GM23338 (cell line): ENCODE results near the gene SAPCD1. TPM values are rescaled to one million over a fixed set of nuclear protein-coding genes. Genes with fewer than 3 reads are reported as not detected.

Experiments used
- ATAC-seq: fragments of 200-7000 bp; cut with Tn5 transposase; 3 replicates; pipeline ENCODE4 v1.9.1; 2020
- DNase-seq: peaks from one replicate; pipeline ENCODE4 v3.0.0-alpha.2; 2015; ENCODE audit warnings: low spot score
- H2AFZ ChIP-seq: fragments of 200-600 bp; sonication (generic); 2 replicates; pipeline ENCODE4 v1.8.0; 2016; ENCODE audit warnings: antibody characterized with exemption, mild to moderate bottlenecking, moderate library complexity
- H3F3A ChIP-seq: fragments of 200-600 bp; sonication (generic); replicated peaks from 2 replicates; pipeline ENCODE4 v1.8.0; 2017; ENCODE audit warnings: antibody characterized with exemption, mixed run types, low read depth
- H3K27ac ChIP-seq: fragments of 200-600 bp; sonication (generic); 2 replicates; pipeline ENCODE4 v1.6.1; 2016; ENCODE audit warnings: low read depth
- H3K27me3 ChIP-seq: fragments of 200-600 bp; sonication (generic); 2 replicates; pipeline ENCODE4 v1.8.0; 2016; ENCODE audit warnings: mild to moderate bottlenecking, mixed run types, moderate library complexity; ENCODE audit not compliant: insufficient read depth
- H3K36me3 ChIP-seq: fragments of 200-600 bp; sonication (generic); 2 replicates; pipeline ENCODE4 v1.8.0; 2016; ENCODE audit warnings: mild to moderate bottlenecking; ENCODE audit not compliant: insufficient read depth
- H3K4me1 ChIP-seq: fragments of 200-600 bp; sonication (generic); 2 replicates; pipeline ENCODE4 v1.8.0; 2016; ENCODE audit warnings: mild to moderate bottlenecking, moderate library complexity; ENCODE audit not compliant: insufficient read depth
- H3K4me2 ChIP-seq: fragments of 200-600 bp; sonication (generic); 2 replicates; pipeline ENCODE4 v1.7.1; 2017; ENCODE audit warnings: mixed run types
- H3K4me3 ChIP-seq: fragments of 200-600 bp; sonication (generic); 2 replicates; pipeline ENCODE4 v1.6.1; 2016; ENCODE audit warnings: mixed run types
- H3K79me2 ChIP-seq: fragments of 200-600 bp; sonication (generic); replicated peaks from 2 replicates; pipeline ENCODE4 v1.8.0; 2017; ENCODE audit warnings: mild to moderate bottlenecking; ENCODE audit not compliant: insufficient read depth
- H3K9me2 ChIP-seq: fragments of 200-600 bp; sonication (generic); 2 replicates; pipeline ENCODE4 v1.8.0; 2017; ENCODE audit not compliant: insufficient read depth
- H4K20me1 ChIP-seq: fragments of 200-600 bp; sonication (generic); replicated peaks from 2 replicates; pipeline ENCODE4 v1.8.0; 2017; ENCODE audit warnings: mild to moderate bottlenecking; ENCODE audit not compliant: insufficient read depth
- H3K27ac Mint-ChIP-seq: 2 replicates; pipeline ENCODE4 v1.8.0; 2020; ENCODE audit warnings: inconsistent platforms, mild to moderate bottlenecking, moderate library complexity, mixed read lengths
- H3K27me3 Mint-ChIP-seq: 3 replicates; pipeline ENCODE4 v1.8.0; 2022; ENCODE audit warnings: low read depth, mild to moderate bottlenecking, moderate library complexity, mixed read lengths, inconsistent platforms; ENCODE audit not compliant: insufficient read depth, poor library complexity
- H3K36me3 Mint-ChIP-seq: 3 replicates; pipeline ENCODE4 v1.8.0; 2021; ENCODE audit warnings: low read depth, mild to moderate bottlenecking, inconsistent platforms, moderate library complexity, mixed read lengths
- H3K4me1 Mint-ChIP-seq: 3 replicates; pipeline ENCODE4 v1.8.0; 2020; ENCODE audit warnings: mild to moderate bottlenecking, inconsistent platforms, mixed read lengths
- H3K4me3 Mint-ChIP-seq: 3 replicates; pipeline ENCODE4 v1.8.0; 2021; ENCODE audit warnings: moderate library complexity, mild to moderate bottlenecking, inconsistent platforms, mixed read lengths
- H3K9me3 Mint-ChIP-seq: 3 replicates; pipeline ENCODE4 v1.8.0; 2020; ENCODE audit warnings: moderate library complexity, mild to moderate bottlenecking, inconsistent platforms, mixed read lengths
- CREB1 ChIP-seq: fragments of 250-450 bp; sonication (Bioruptor Pico); IDR thresholded peaks from 2 replicates; pipeline ENCODE4 v1.5.0; 2020; ENCODE audit warnings: low read depth, mild to moderate bottlenecking, moderate library complexity
- ETS1 ChIP-seq: IDR thresholded peaks from 2 replicates; pipeline ENCODE4 v1.6.1; 2016; ENCODE audit warnings: antibody characterized with exemption
- EZH2phosphoT487 ChIP-seq: fragments of 200-600 bp; sonication (generic); IDR thresholded peaks from one replicate; pipeline ENCODE4 v1.8.1; 2018; ENCODE audit warnings: antibody characterized with exemption; ENCODE audit not compliant: unreplicated experiment
- JUNB ChIP-seq: IDR thresholded peaks from one replicate; pipeline ENCODE4 v1.6.1; 2016; ENCODE audit warnings: antibody characterized with exemption; ENCODE audit not compliant: unreplicated experiment
- NANOG ChIP-seq: IDR thresholded peaks from 2 replicates; pipeline ENCODE4 v1.6.1; 2016; ENCODE audit warnings: antibody characterized with exemption, borderline replicate concordance
- POLR2AphosphoS5 ChIP-seq: IDR thresholded peaks from 2 replicates; pipeline ENCODE4 v1.6.1; 2016; ENCODE audit warnings: antibody characterized with exemption, low read depth
- STAT1 ChIP-seq: IDR thresholded peaks from one replicate; pipeline ENCODE4 v1.6.1; 2016; ENCODE audit warnings: antibody characterized with exemption; ENCODE audit not compliant: unreplicated experiment
- ZNF114 ChIP-seq: fragments of 250-450 bp; sonication (Bioruptor Pico); IDR thresholded peaks from 2 replicates; pipeline ENCODE4 v1.5.0; 2020; ENCODE audit warnings: mild to moderate bottlenecking, moderate library complexity
- ZNF331 ChIP-seq: fragments of 250-450 bp; sonication (Bioruptor Pico); IDR thresholded peaks from 2 replicates; pipeline ENCODE4 v1.5.0; 2020; ENCODE audit warnings: low read depth, mild to moderate bottlenecking, moderate library complexity
- polyA plus RNA-seq: library from polyadenylated mRNA; unstranded; fragments of >200 nt; fragmentation: Nextera tagmentation; extraction: Ambion mirVana; gene quantifications from 2 replicates; pipeline ENCODE4 v1.2.1, GENCODE V29; 2016
- total RNA-seq: library from RNA; depleted of rRNA; stranded (reverse); fragments of >200 nt; shearing (Covaris generic); gene quantifications from 2 replicates; pipeline ENCODE4 v1.2.3, GENCODE V29; 2014
- TF ChIP-seq, protein P1 (sequence below): fragments of 250-450 bp; sonication (Bioruptor Pico); IDR thresholded peaks from 2 replicates; pipeline ENCODE4 v1.5.0; 2020; ENCODE audit warnings: mild to moderate bottlenecking, moderate library complexity
- TF ChIP-seq, protein P2 (sequence below): IDR thresholded peaks from one replicate; pipeline ENCODE4 v1.6.1; 2018; ENCODE audit warnings: antibody characterized with exemption; ENCODE audit not compliant: unreplicated experiment
- TF ChIP-seq, protein P3 (sequence below), 2 experiments: fragments of 200-600 bp in 1 of 2; sonication (generic) in 1 of 2; conservative IDR thresholded peaks; 2 replicates each; pipeline versions ENCODE4 v1.5.1 to v1.6.1; 2016 to 2017; ENCODE audit warnings: antibody characterized with exemption in 2 of 2, low read depth in 2 of 2, mild to moderate bottlenecking in 2 of 2, moderate library complexity in 1 of 2

Gene SAPCD1
- total and polyA plus RNA-seq, 2 experiments from 2014 or later, result 3.9 to 5.0 TPM

DNA sequence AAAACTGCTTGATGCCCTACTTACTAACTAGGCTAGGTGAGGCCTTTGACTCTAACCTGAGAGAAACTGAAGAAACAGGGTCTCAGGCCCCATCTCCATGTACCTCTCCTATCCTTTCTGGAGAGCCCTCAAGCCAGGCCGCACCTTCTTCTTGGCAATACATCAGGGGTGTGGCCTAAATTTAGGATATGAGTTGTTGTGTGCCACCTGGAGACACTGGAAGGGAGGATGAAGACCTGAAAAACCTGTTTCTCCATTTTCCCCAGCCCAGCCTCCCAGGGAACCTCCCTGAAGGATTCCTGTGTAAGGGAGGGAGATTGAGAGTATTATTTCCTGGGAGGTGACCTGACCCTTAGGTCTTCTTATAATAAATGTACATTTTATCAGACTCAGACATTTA is 44.2 kb upstream of the SAPCD1 start (continued):
- TF ChIP-seq ETS1 (no peak), EZH2phosphoT487 (no peak), JUNB (no peak)
- TF ChIP-seq, protein P1, sequence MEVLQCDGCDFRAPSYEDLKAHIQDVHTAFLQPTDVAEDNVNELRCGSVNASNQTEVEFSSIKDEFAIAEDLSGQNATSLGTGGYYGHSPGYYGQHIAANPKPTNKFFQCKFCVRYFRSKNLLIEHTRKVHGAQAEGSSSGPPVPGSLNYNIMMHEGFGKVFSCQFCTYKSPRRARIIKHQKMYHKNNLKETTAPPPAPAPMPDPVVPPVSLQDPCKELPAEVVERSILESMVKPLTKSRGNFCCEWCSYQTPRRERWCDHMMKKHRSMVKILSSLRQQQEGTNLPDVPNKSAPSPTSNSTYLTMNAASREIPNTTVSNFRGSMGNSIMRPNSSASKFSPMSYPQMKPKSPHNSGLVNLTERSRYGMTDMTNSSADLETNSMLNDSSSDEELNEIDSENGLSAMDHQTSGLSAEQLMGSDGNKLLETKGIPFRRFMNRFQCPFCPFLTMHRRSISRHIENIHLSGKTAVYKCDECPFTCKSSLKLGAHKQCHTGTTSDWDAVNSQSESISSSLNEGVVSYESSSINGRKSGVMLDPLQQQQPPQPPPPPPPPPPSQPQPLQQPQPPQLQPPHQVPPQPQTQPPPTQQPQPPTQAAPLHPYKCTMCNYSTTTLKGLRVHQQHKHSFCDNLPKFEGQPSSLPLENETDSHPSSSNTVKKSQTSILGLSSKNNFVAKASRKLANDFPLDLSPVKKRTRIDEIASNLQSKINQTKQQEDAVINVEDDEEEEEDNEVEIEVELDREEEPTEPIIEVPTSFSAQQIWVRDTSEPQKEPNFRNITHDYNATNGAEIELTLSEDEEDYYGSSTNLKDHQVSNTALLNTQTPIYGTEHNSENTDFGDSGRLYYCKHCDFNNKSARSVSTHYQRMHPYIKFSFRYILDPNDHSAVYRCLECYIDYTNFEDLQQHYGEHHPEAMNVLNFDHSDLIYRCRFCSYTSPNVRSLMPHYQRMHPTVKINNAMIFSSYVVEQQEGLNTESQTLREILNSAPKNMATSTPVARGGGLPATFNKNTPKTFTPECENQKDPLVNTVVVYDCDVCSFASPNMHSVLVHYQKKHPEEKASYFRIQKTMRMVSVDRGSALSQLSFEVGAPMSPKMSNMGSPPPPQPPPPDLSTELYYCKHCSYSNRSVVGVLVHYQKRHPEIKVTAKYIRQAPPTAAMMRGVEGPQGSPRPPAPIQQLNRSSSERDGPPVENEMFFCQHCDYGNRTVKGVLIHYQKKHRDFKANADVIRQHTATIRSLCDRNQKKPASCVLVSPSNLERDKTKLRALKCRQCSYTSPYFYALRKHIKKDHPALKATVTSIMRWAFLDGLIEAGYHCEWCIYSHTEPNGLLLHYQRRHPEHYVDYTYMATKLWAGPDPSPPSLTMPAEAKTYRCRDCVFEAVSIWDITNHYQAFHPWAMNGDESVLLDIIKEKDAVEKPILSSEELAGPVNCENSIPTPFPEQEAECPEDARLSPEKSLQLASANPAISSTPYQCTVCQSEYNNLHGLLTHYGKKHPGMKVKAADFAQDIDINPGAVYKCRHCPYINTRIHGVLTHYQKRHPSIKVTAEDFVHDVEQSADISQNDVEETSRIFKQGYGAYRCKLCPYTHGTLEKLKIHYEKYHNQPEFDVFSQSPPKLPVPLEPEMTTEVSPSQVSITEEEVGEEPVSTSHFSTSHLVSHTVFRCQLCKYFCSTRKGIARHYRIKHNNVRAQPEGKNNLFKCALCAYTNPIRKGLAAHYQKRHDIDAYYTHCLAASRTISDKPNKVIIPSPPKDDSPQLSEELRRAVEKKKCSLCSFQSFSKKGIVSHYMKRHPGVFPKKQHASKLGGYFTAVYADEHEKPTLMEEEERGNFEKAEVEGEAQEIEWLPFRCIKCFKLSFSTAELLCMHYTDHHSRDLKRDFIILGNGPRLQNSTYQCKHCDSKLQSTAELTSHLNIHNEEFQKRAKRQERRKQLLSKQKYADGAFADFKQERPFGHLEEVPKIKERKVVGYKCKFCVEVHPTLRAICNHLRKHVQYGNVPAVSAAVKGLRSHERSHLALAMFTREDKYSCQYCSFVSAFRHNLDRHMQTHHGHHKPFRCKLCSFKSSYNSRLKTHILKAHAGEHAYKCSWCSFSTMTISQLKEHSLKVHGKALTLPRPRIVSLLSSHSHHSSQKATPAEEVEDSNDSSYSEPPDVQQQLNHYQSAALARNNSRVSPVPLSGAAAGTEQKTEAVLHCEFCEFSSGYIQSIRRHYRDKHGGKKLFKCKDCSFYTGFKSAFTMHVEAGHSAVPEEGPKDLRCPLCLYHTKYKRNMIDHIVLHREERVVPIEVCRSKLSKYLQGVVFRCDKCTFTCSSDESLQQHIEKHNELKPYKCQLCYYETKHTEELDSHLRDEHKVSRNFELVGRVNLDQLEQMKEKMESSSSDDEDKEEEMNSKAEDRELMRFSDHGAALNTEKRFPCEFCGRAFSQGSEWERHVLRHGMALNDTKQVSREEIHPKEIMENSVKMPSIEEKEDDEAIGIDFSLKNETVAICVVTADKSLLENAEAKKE (CRISPR knock-in tag), result no peak

GRCh38 chr6:31719001-31719400 is 43.5 kb upstream of the SAPCD1 start:
- Mint-ChIP-seq H3K4me3 (no peak overlapping the region; the same call in 2 of the 3 replicates), H3K4me1 (peaks cover 29% of the 10 kb centered on the region), H3K9me3 (no peaks in the 10 kb centered on the region), H3K27ac (peak overlapping the region; percentile 11; the same call in 1 of the 2 replicates), H3K27me3 (peaks cover 15% of the 10 kb centered on the region), H3K36me3 (no peaks in the 10 kb centered on the region; the same call in 2 of the 3 replicates)
- H3K27me3 ChIP-seq, result no peaks in the 10 kb centered on the region
- ATAC-seq, result no peak
- H3K4me1 ChIP-seq, result peaks cover 25% of the 10 kb centered on the region
- H3K9me2 ChIP-seq, result no peaks in the 10 kb centered on the region
- H3F3A ChIP-seq, result no peaks in the 10 kb centered on the region
- no peak for DNase-seq
- H3K36me3 ChIP-seq, result no peaks in the 10 kb centered on the region
- no peak overlapping the region for H3K27ac ChIP-seq
- no peaks in the 10 kb centered on the region for H4K20me1 ChIP-seq
- peak overlapping the region; percentile 41; the same call in 1 of the 2 replicates for H3K4me2 ChIP-seq
- H2AFZ ChIP-seq, result peak overlapping the region; percentile 38; the same call in 1 of the 2 replicates
- no peak overlapping the region for H3K4me3 ChIP-seq
- H3K79me2 ChIP-seq, result no peaks in the 10 kb centered on the region
- no peak for TF ChIP-seq ETS1
- no peak for TF ChIP-seq POLR2AphosphoS5
- no peak for TF ChIP-seq CREB1
- TF ChIP-seq STAT1, result no peak
- TF ChIP-seq, protein P2, sequence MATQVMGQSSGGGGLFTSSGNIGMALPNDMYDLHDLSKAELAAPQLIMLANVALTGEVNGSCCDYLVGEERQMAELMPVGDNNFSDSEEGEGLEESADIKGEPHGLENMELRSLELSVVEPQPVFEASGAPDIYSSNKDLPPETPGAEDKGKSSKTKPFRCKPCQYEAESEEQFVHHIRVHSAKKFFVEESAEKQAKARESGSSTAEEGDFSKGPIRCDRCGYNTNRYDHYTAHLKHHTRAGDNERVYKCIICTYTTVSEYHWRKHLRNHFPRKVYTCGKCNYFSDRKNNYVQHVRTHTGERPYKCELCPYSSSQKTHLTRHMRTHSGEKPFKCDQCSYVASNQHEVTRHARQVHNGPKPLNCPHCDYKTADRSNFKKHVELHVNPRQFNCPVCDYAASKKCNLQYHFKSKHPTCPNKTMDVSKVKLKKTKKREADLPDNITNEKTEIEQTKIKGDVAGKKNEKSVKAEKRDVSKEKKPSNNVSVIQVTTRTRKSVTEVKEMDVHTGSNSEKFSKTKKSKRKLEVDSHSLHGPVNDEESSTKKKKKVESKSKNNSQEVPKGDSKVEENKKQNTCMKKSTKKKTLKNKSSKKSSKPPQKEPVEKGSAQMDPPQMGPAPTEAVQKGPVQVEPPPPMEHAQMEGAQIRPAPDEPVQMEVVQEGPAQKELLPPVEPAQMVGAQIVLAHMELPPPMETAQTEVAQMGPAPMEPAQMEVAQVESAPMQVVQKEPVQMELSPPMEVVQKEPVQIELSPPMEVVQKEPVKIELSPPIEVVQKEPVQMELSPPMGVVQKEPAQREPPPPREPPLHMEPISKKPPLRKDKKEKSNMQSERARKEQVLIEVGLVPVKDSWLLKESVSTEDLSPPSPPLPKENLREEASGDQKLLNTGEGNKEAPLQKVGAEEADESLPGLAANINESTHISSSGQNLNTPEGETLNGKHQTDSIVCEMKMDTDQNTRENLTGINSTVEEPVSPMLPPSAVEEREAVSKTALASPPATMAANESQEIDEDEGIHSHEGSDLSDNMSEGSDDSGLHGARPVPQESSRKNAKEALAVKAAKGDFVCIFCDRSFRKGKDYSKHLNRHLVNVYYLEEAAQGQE, result no peak
- TF ChIP-seq, protein P3, sequence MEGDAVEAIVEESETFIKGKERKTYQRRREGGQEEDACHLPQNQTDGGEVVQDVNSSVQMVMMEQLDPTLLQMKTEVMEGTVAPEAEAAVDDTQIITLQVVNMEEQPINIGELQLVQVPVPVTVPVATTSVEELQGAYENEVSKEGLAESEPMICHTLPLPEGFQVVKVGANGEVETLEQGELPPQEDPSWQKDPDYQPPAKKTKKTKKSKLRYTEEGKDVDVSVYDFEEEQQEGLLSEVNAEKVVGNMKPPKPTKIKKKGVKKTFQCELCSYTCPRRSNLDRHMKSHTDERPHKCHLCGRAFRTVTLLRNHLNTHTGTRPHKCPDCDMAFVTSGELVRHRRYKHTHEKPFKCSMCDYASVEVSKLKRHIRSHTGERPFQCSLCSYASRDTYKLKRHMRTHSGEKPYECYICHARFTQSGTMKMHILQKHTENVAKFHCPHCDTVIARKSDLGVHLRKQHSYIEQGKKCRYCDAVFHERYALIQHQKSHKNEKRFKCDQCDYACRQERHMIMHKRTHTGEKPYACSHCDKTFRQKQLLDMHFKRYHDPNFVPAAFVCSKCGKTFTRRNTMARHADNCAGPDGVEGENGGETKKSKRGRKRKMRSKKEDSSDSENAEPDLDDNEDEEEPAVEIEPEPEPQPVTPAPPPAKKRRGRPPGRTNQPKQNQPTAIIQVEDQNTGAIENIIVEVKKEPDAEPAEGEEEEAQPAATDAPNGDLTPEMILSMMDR (conservative IDR thresholded peaks at IDR 0.05; ENCODE audit: low read depth in 2 of 2), result no peak
- TF ChIP-seq ZNF331, result no peak
- TF ChIP-seq ZNF114, result no peak
- TF ChIP-seq NANOG, result no peak
